GM23338 (cell line): ENCODE data around the gene REEP3. TPM values are rescaled to one million over a fixed set of nuclear protein-coding genes. Genes with fewer than 3 reads are reported as not detected.

ENCODE experiments used
- ATAC-seq: fragments of 200-7000 bp; cut with Tn5 transposase; 3 replicates; pipeline ENCODE4 v1.9.1; 2020
- DNase-seq: peaks from one replicate; pipeline ENCODE4 v3.0.0-alpha.2; 2015; ENCODE audit warnings: low spot score
- H2AFZ ChIP-seq: fragments of 200-600 bp; sonication (generic); 2 replicates; pipeline ENCODE4 v1.8.0; 2016; ENCODE audit warnings: antibody characterized with exemption, mild to moderate bottlenecking, moderate library complexity
- H3F3A ChIP-seq: fragments of 200-600 bp; sonication (generic); replicated peaks from 2 replicates; pipeline ENCODE4 v1.8.0; 2017; ENCODE audit warnings: antibody characterized with exemption, mixed run types, low read depth
- H3K27ac ChIP-seq: fragments of 200-600 bp; sonication (generic); 2 replicates; pipeline ENCODE4 v1.6.1; 2016; ENCODE audit warnings: low read depth
- H3K27me3 ChIP-seq: fragments of 200-600 bp; sonication (generic); 2 replicates; pipeline ENCODE4 v1.8.0; 2016; ENCODE audit warnings: mild to moderate bottlenecking, mixed run types, moderate library complexity; ENCODE audit not compliant: insufficient read depth
- H3K36me3 ChIP-seq: fragments of 200-600 bp; sonication (generic); 2 replicates; pipeline ENCODE4 v1.8.0; 2016; ENCODE audit warnings: mild to moderate bottlenecking; ENCODE audit not compliant: insufficient read depth
- H3K4me1 ChIP-seq: fragments of 200-600 bp; sonication (generic); 2 replicates; pipeline ENCODE4 v1.8.0; 2016; ENCODE audit warnings: mild to moderate bottlenecking, moderate library complexity; ENCODE audit not compliant: insufficient read depth
- H3K4me2 ChIP-seq: fragments of 200-600 bp; sonication (generic); 2 replicates; pipeline ENCODE4 v1.7.1; 2017; ENCODE audit warnings: mixed run types
- H3K4me3 ChIP-seq: fragments of 200-600 bp; sonication (generic); 2 replicates; pipeline ENCODE4 v1.6.1; 2016; ENCODE audit warnings: mixed run types
- H3K79me2 ChIP-seq: fragments of 200-600 bp; sonication (generic); replicated peaks from 2 replicates; pipeline ENCODE4 v1.8.0; 2017; ENCODE audit warnings: mild to moderate bottlenecking; ENCODE audit not compliant: insufficient read depth
- H3K9me2 ChIP-seq: fragments of 200-600 bp; sonication (generic); 2 replicates; pipeline ENCODE4 v1.8.0; 2017; ENCODE audit not compliant: insufficient read depth
- H4K20me1 ChIP-seq: fragments of 200-600 bp; sonication (generic); replicated peaks from 2 replicates; pipeline ENCODE4 v1.8.0; 2017; ENCODE audit warnings: mild to moderate bottlenecking; ENCODE audit not compliant: insufficient read depth
- H3K27ac Mint-ChIP-seq: 2 replicates; pipeline ENCODE4 v1.8.0; 2020; ENCODE audit warnings: inconsistent platforms, mild to moderate bottlenecking, moderate library complexity, mixed read lengths
- H3K27me3 Mint-ChIP-seq: 3 replicates; pipeline ENCODE4 v1.8.0; 2022; ENCODE audit warnings: low read depth, mild to moderate bottlenecking, moderate library complexity, mixed read lengths, inconsistent platforms; ENCODE audit not compliant: insufficient read depth, poor library complexity
- H3K36me3 Mint-ChIP-seq: 3 replicates; pipeline ENCODE4 v1.8.0; 2021; ENCODE audit warnings: low read depth, mild to moderate bottlenecking, inconsistent platforms, moderate library complexity, mixed read lengths
- H3K4me1 Mint-ChIP-seq: 3 replicates; pipeline ENCODE4 v1.8.0; 2020; ENCODE audit warnings: mild to moderate bottlenecking, inconsistent platforms, mixed read lengths
- H3K4me3 Mint-ChIP-seq: 3 replicates; pipeline ENCODE4 v1.8.0; 2021; ENCODE audit warnings: moderate library complexity, mild to moderate bottlenecking, inconsistent platforms, mixed read lengths
- H3K9me3 Mint-ChIP-seq: 3 replicates; pipeline ENCODE4 v1.8.0; 2020; ENCODE audit warnings: moderate library complexity, mild to moderate bottlenecking, inconsistent platforms, mixed read lengths
- CREB1 ChIP-seq: fragments of 250-450 bp; sonication (Bioruptor Pico); IDR thresholded peaks from 2 replicates; pipeline ENCODE4 v1.5.0; 2020; ENCODE audit warnings: low read depth, mild to moderate bottlenecking, moderate library complexity
- CTCF ChIP-seq, 2 experiments: fragments of 200-600 bp in 1 of 2; sonication (generic) in 1 of 2; conservative IDR thresholded peaks; 2 replicates each; pipeline versions ENCODE4 v1.5.1 to v1.6.1; 2016 to 2017; ENCODE audit warnings: antibody characterized with exemption in 2 of 2, low read depth in 2 of 2, mild to moderate bottlenecking in 2 of 2, moderate library complexity in 1 of 2
- EZH2 ChIP-seq: fragments of 200-600 bp; sonication (generic); IDR thresholded peaks from one replicate; pipeline ENCODE4 v1.8.0; 2017; ENCODE audit warnings: antibody characterized with exemption, mild to moderate bottlenecking, low read depth; ENCODE audit not compliant: unreplicated experiment
- NANOG ChIP-seq: IDR thresholded peaks from 2 replicates; pipeline ENCODE4 v1.6.1; 2016; ENCODE audit warnings: antibody characterized with exemption, borderline replicate concordance
- POLR2AphosphoS5 ChIP-seq: IDR thresholded peaks from 2 replicates; pipeline ENCODE4 v1.6.1; 2016; ENCODE audit warnings: antibody characterized with exemption, low read depth
- REST ChIP-seq: IDR thresholded peaks from one replicate; pipeline ENCODE4 v1.6.1; 2018; ENCODE audit warnings: antibody characterized with exemption; ENCODE audit not compliant: unreplicated experiment
- STAT1 ChIP-seq: IDR thresholded peaks from one replicate; pipeline ENCODE4 v1.6.1; 2016; ENCODE audit warnings: antibody characterized with exemption; ENCODE audit not compliant: unreplicated experiment
- ZNF114 ChIP-seq: fragments of 250-450 bp; sonication (Bioruptor Pico); IDR thresholded peaks from 2 replicates; pipeline ENCODE4 v1.5.0; 2020; ENCODE audit warnings: mild to moderate bottlenecking, moderate library complexity
- ZNF331 ChIP-seq: fragments of 250-450 bp; sonication (Bioruptor Pico); IDR thresholded peaks from 2 replicates; pipeline ENCODE4 v1.5.0; 2020; ENCODE audit warnings: low read depth, mild to moderate bottlenecking, moderate library complexity
- polyA plus RNA-seq: library from polyadenylated mRNA; unstranded; fragments of >200 nt; fragmentation: Nextera tagmentation; extraction: Ambion mirVana; gene quantifications from 2 replicates; pipeline ENCODE4 v1.2.1, GENCODE V29; 2016
- total RNA-seq: library from RNA; depleted of rRNA; stranded (reverse); fragments of >200 nt; shearing (Covaris generic); gene quantifications from 2 replicates; pipeline ENCODE4 v1.2.3, GENCODE V29; 2014

Gene REEP3
- total and polyA plus RNA-seq, 2 experiments from 2014 or later = 29.5 to 48.7 TPM

GRCh38 chr10:63544418-63544817 is 23.2 kb downstream of the REEP3 start (continued):
- no peak for TF ChIP-seq REST
- no peak for TF ChIP-seq NANOG
- no peak for TF ChIP-seq POLR2AphosphoS5
- TF ChIP-seq CREB1 (CRISPR knock-in tag) = no peak

GRCh38 chr10:63547628-63548360 is 26.6 kb downstream of the REEP3 start:
- no peak overlapping the region for H3K4me3 Mint-ChIP-seq
- no peak overlapping the region for H3K27ac ChIP-seq
- H3F3A ChIP-seq = no peaks in the 10 kb centered on the region
- peaks cover 10% of the 10 kb centered on the region; the same call in 1 of the 2 replicates for H3K4me1 ChIP-seq
- H3K36me3 ChIP-seq = no peaks in the 10 kb centered on the region
- no peaks in the 10 kb centered on the region for H3K9me2 ChIP-seq
- ATAC-seq (no peak), DNase-seq (no peak)
- TF ChIP-seq STAT1 (no peak), NANOG (no peak), CTCF (conservative IDR thresholded peaks at IDR 0.05; ENCODE audit: low read depth in 2 of 2) (no peak)
- H3K9me3 Mint-ChIP-seq = no peaks in the 10 kb centered on the region
- no peak overlapping the region for H3K4me2 ChIP-seq
- H3K27me3 ChIP-seq = no peaks in the 10 kb centered on the region
- peaks cover 75% of the 10 kb centered on the region for H3K79me2 ChIP-seq
- H4K20me1 ChIP-seq = peaks cover 14% of the 10 kb centered on the region
- no peak overlapping the region for H3K4me3 ChIP-seq
- H3K4me1 Mint-ChIP-seq = peaks cover 8% of the 10 kb centered on the region
- H3K27me3 Mint-ChIP-seq = peaks cover 2% of the 10 kb centered on the region
- H3K36me3 Mint-ChIP-seq = no peaks in the 10 kb centered on the region; the same call in 2 of the 3 replicates
- H2AFZ ChIP-seq = no peak overlapping the region
- no peak overlapping the region for H3K27ac Mint-ChIP-seq

- DNase-seq (no peak), ATAC-seq (no peak)
- H3K4me1 ChIP-seq = peaks cover 12% of the 10 kb centered on the region; the same call in 1 of the 2 replicates
- no peak overlapping the region for H3K4me3 ChIP-seq
- no peak overlapping the region for H3K27ac Mint-ChIP-seq
- no peaks in the 10 kb centered on the region for H3K9me2 ChIP-seq
- H3K27me3 Mint-ChIP-seq = peaks cover 2% of the 10 kb centered on the region
- no peaks in the 10 kb centered on the region for H3K36me3 ChIP-seq
- H2AFZ ChIP-seq = no peak overlapping the region
- H3K27ac ChIP-seq = no peak overlapping the region
- H3K4me1 Mint-ChIP-seq = peaks cover 12% of the 10 kb centered on the region
- no peak overlapping the region for H3K4me3 Mint-ChIP-seq
- no peak overlapping the region for H3K4me2 ChIP-seq
- H3K27me3 ChIP-seq = no peaks in the 10 kb centered on the region
- H4K20me1 ChIP-seq = peaks cover 14% of the 10 kb centered on the region
- H3F3A ChIP-seq = no peaks in the 10 kb centered on the region
- H3K79me2 ChIP-seq = peaks cover 75% of the 10 kb centered on the region
- no peaks in the 10 kb centered on the region for H3K9me3 Mint-ChIP-seq
- no peaks in the 10 kb centered on the region; the same call in 2 of the 3 replicates for H3K36me3 Mint-ChIP-seq
- no peak for TF ChIP-seq ZNF331 (CRISPR knock-in tag)
- TF ChIP-seq EZH2 = no peak
- TF ChIP-seq STAT1 = no peak
- no peak for TF ChIP-seq ZNF114 (CRISPR knock-in tag)
Observed at GRCh38 chr10:63548860-63549259, 27.7 kb downstream of the REEP3 start.
